ENCODE measurements around the gene ABCB8.

Gene ABCB8

GRCh38 chr7:150999001-150999400 lies 29.2 kb upstream of the ABCB8 start:
- no peak for TF ChIP-seq CTCF (conservative IDR thresholded peaks at IDR 0.05)
- no peak overlapping the region for H3K27ac ChIP-seq

GRCh38 chr7:150999497-151000230 lies 28.6 kb upstream of the ABCB8 start:
- H3K27ac ChIP-seq = no peak overlapping the region
- no peak for TF ChIP-seq CTCF (conservative IDR thresholded peaks at IDR 0.05)

GRCh38 chr7:151000897-151001495 lies 27.3 kb upstream of the ABCB8 start:
- TF ChIP-seq CTCF (conservative IDR thresholded peaks at IDR 0.05) = no peak
- no peak overlapping the region for H3K27ac ChIP-seq

- TF ChIP-seq CTCF (conservative IDR thresholded peaks at IDR 0.05) = no peak
- peak overlapping the region; percentile 28 for H3K27ac ChIP-seq
These were observed 26.7 kb upstream of the ABCB8 start for GRCh38 chr7:151001546-151001945.

GRCh38 chr7:151003572-151003971 lies 24.7 kb upstream of the ABCB8 start:
- no peak overlapping the region for H3K27ac ChIP-seq
- TF ChIP-seq CTCF (conservative IDR thresholded peaks at IDR 0.05) = no peak

- no peak for TF ChIP-seq CTCF (conservative IDR thresholded peaks at IDR 0.05)
- H3K27ac ChIP-seq = no peak overlapping the region
These were observed 22.7 kb upstream of the ABCB8 start for GRCh38 chr7:151005566-151005965.

GRCh38 chr7:151006590-151007300 lies 21.5 kb upstream of the ABCB8 start:
- 0 out of 2 replicates have a peak overlapping the region, but pooled peaks have one; percentile 19 for H3K27ac ChIP-seq
- no peak for TF ChIP-seq CTCF (conservative IDR thresholded peaks at IDR 0.05)

Measured in VCaP (cell line).